ENCODE results near the gene LEFTY2.
"Not testable (repeated sequence)": the region's sequence is repeated elsewhere in the genome, so short reads cannot be mapped to it uniquely, and the experiment has no call there.

The LEFTY2 gene

DNA sequence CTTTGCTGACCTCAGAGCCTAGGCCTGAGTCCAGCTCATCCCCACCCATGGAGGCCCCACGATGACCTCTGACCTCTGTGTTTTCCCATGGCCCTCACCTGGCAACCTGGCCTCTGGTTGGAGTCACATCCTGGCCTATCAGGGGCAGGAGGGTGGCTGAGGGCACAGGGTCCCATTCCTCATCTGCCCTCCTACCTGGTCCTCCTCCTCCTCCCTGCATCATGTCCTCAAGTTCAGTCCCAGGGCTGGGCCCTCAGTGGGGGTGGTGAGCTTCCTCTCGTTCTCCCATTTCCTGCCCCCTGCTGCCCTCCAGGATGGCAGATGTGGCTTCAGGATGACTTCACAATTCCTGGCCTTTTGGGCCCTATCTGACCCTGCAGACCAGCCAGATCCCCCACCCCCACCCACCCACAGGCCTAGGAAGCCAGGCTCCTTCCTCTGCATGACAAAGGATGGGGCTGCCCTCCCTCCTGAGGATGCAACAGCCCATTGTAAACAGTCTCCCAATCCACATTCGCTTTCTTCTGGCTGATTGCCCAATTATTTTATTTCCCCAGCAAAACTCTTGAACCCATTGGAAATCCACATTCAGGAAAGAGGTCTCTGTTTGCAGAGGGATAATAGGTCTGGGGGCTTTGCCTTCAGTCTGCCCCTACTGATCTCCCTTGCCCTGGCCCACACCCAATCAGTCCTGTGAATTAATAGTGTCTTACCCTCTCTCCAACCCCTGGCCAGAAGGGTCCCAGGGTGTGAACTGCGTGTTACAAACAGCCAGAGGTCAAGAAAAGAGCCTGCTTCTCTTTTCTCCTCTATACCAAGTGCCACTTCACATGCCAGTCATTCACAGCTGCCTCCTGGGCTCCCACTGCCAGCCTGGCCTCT is 41.7 kb downstream of the LEFTY2 start:
- DNase-seq: no peak

DNA sequence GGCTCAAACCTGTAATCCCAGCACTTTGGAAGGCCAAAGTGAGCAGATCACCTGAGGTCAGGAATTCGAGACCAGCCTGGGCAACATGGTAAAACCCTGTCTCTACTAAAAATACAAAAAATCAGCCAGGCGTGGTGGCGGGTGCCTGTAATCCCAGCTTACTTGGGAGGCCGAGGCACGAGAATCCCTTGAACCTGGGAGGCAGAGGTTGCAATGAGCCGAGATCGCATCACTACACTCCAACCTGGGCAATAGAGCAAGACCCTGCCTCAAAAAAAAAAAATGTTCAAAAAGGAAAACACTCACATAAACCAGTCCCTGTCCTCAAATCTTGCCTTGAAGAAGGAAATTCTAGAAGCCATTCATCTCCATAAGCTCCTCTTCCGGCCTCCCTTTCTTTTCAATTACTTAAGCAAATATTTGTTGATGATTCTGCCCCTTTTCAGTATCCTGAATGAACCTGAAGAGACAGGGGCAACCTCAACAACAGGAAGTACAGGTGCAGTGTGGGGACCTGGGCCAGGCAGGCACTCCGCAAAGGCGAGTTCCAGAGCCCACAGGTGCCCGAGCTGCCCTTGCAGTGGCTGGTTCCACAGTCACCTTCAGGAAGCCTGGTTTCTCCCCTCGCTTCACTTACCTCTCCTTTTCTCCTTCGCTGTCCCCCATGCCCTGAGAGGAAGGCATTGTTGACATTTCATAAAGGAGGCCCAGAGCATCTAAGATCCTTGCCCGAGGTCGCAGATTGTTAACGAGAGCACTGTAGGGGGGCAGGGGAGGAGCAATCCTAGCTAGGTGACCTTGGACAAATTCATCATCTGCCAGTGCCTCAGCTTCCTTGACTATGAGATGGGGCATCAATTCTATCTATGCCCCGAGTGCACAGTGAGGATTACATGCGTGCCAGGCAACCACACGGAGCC is 43.2 kb downstream of the LEFTY2 start:
- DNase-seq: no peak

DNA sequence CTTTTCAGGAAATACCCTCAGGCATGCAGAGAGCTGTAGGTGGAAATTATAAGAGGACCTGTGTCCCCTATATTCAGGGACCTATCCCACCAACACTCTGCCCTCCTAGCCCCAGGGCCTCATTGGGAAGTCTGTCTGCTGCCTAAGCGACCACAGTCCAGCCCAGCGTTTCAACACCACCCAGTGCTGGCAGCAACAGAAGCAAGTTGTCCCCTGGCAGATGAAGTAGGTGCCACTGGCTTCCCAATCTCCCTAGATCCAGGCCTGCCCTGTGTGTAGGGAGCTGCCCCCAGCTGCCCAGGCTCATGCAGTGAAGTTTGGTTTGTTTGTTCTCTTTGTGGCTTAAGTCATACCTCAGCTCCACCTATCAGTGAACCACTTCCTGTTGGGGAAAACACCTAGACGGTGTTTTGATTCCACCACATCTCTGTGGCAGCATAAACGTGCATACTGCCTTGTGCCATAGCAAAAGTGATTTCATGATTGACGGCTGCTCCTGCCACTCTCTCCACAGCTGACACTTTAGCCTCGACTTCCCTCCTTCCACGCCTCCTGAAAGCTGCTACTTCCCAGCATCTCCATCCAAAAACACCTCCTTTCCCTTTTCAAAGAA is 44.0 kb downstream of the LEFTY2 start:
- peak; percentile 90 for DNase-seq

DNA sequence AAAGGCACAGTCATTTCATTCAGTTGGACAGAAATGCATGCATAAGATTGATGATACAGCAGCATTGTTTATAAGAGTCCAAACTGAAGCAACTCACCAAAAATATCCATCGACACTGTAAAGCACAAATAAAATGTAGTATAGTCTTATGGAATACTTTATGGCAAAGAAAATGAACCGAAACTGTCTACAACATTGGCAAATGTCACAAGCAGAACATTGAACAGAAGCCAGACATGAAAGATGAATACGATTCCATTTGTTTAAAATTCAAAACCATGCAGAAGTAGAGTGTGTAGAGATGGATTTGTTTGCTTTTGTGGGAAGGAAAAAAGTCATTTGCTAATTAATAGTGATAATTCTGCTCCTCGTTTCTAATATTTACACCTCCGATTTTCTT is 44.5 kb downstream of the LEFTY2 start:
- DNase-seq: no peak

DNA sequence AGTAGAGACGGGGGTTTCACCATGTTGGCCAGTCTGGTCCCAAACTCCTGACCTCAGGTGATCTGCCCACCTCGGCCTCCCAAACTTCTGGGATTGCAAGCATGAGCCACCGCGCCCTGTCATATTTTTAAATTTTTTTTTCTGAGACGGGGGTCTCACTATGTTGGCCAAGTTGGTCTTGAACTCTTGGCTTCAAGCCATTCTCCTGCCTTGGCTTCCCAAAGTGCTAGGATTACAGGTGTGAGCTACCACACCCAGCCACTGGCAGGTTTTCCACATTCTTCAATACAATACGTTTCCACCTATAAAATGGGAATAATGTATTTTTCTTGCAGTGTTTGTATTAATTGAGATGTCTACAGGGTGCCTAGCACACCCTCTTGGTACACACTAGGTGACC is 48.7 kb downstream of the LEFTY2 start:
- no peak for DNase-seq

DNA sequence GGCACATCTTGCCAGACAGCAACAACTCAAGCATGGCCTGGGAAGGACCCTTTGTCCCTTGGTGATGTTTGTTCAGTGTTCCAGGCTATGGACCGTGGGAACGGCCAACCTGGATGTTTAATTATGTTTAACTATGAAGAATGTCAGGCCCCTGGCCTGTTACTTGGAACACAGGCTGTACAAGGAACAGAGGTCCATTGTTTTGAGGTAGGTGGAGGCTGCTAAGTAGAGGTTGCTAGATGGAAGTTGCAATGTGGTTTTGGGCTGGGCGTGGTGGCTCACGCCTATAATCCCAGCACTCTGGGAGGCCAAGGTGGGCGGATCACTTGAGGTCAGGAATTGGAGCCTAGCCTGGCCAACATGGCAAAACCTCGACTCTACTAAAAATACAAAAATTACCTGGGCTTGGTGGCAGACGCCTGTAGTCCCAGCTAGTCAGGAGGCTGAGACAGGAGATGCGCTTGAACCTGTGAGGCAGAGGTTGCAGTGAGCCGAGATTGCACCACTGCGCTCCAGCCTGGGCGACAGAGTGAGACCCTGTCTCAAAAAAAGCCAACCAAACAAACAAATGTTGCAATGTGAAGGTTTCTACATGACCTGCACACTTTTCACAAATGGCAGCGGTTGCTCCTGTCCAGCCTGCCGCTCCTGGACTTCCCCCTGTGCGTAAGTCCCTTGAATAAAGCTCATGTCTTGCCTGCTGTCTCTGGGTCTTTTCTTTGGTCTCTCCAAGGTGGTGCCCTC is 49.6 kb downstream of the LEFTY2 start:
- no peak for DNase-seq

DNA sequence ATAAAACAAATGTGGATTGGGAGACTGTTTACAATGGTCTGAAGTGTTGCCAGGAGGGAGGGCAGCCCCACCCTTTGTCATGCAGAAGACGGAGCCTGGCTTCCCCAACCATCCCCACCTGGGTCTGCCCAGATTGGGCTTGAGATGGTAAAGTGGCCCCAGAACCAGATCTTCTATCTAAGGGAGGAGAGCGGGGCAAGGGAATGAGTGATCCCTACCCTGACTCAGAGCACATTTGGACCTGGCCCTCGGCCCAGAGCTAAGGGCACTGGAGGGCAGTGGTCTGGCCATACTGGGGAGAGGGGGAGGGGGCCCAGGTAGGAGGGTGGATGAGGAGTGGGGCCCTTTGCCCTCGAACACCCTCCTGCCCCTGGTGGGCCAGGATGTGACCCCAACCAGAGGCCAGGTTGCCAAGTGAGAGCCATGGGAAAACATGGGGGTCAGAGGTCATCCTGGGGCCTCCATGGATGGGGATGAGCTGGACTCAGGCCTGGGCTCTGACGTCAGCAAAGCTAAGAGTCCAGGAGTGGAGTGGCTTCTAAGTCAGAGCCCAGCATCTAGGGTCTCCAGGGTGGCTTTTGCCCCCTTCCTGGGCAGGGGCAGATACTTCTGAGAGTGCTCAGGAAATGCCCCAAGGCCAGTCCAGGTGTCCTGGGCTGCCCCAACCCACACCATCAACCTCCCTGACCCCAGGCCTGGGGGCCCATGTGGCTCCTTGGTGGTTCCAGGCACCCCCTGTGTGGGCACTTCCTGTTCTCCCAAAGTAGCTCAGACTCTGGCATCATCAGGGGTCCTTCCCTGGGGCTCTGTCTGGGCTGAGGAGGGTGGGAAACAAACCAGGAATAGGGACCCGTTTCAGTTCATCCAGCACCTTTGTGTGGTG is 50.4 kb downstream of the LEFTY2 start:
- no peak for DNase-seq

DNA sequence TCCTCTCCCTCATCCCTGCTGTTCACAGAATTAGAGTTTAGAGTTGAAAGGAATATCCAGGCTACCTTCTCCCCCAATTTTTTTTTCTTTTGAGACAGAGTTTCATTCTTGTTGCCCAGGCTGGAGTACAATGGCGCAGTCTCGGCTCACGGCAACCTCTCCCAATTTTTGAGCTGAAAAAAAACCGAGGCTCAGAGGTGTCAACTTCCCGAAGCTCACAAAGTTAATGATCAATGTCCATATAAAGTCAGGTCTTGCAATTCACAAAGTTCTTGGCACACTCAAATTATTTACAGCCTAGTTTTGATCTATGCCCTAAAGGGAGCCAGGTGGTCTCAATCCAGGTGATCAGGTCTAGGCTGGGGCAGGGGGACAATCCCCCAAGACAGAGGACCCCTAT is 51.3 kb downstream of the LEFTY2 start:
- DNase-seq: no peak

DNA sequence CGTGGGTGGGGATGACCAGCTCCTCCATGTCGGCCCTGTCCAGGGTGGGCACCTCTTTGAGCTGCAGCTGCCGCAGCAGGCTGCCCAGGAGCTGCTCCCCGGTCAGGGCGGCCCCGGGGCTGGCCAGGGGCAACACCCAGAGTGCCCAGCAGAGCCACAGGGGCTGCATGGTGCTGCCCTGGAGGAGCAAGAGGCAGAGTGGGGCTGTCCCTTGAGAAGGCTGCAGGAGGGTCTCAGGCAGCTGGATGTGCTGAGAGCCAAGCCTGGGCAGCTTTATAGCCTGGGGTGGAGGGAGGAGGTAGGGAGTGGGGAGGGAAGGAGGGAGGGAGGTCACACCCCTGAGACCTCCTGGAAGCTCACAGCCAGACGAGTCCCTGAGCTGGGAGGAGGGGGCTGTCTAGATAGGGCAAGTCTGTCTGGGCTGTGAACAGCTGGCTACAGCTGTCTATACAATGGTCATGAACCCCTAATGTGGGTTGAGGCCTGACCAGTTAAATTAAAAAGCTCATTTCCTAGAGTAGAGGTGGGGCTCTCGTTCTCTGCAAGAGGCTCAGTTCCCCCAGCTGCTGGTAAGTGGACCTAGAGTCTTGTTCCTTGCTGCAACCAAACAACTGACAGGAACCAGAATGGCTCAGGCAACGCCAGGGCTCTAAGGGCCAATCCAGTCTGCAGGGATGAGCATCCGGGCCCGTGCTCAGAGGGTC is 52.0 kb downstream of the LEFTY2 start, which contains the start of gene LEFTY1:
Gene LEFTY1 (minus strand): TSS at position 249 of the 704 bp plus-strand sequence. CDS start 80 bp downstream, at position 169.
- DNase-seq: no peak

DNA sequence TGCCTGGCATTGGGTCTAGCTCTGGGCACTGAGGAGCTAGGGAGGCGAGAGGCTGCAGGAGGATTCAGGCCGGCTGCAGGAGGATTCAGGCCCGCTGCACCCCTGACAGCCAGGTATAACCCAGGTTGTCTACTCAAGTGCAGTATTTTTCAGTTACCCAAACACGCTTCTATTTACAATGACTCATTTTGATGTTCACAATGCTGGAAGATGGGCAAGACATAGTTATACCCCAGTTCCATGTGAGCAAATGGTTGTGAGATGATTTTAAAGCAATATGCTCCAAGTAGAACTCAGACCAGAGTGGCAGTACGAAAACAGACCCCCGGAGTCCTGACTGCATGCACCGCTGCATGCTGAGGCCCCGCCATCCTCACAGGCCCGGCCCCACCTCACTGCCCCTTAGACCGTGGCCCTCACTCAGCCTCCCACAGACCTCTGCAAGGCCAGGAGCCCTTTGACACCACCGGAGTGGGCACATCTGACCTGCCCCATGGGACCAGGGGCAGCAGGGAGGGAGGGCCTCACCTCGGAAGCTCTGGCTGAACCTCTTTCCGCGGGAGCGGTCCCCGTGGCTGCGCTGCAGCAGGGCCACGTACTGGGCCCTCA is 52.6 kb downstream of the LEFTY2 start:
- DNase-seq: no peak

DNA sequence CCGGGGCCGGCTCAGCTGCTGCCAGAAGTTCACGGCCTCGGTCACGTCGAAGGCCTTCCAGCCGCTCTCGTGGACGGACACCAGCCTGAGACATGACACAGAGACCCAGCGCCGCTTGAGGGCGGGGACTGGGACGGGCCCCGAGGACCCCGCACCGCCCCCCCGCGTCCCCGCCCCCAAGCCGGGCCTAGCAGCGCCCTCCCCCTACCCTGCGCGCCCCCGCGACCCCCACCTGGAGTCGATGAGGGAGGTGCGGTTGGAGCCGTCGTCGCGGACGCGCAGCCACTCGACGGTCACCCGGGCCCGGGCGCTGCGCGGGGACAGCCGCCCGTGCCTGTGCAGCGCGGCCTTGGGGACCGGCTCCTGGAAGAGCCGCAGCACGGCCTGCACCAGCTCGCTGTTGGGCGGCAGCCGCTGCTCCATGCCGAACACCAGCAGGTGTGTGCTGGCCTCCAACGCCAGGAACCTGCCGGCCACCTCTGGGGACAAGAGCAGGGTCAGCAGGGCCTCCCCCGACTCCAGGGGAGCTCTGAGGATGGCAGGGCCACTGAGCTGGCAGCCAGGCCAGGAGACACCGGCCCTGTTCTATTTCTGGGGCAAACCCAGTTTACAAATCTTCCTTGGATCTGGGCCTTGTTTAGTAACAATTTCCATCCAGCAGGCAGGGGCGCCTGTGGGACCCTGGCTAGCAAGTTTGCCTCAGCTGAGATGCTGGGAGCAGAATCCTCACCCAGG is 53.3 kb downstream of the LEFTY2 start:
- DNase-seq: not testable (repeated sequence)

DNA sequence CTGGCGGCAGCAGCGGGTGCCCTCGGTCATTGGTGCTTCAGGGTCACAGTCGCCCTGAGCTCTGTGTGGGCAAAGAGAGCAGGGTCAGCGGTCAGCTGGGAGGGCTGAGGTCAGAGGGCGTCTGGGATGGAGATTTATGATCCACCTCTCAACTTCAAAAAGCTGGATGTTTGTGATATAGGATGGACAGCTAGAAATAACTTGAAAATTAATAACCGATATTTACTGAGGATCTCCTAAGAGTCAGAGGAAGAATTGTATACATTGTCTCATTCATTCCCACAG is 54.0 kb downstream of the LEFTY2 start:
- no peak for DNase-seq

All from activated CD4-positive, alpha-beta T cell treated with anti-CD3 and anti-CD28 coated beads, Interleukin-2, Interleukin-6, amounts not matched to agents 100 ng/mL and 50 ng/mL, durations not matched to agents 16 hours and 8 hours (primary cell).